CD4-positive, alpha-beta T cell (primary cell): Measurements from ENCODE around the gene ZNF423. TPM values are rescaled to one million over a fixed set of nuclear protein-coding genes. Genes with fewer than 3 reads are reported as not detected.
A peak's percentile ranks its signal among the peaks of the same experiment; 100 is the strongest.

Source experiments
- ATAC-seq: fragments of 200-7000 bp; cut with Tn5 transposase; one replicate; pipeline ENCODE4 v1.10.0; 2022; ENCODE audit warnings: mild to moderate bottlenecking; ENCODE audit not compliant: poor library complexity
- CTCF ChIA-PET: fragments of 350-600 bp; sonication (Branson Sonifier 250); formaldehyde crosslinking; loops from one replicate; lab custom pipeline; 2021; ENCODE audit warnings: antibody characterized with exemption, inconsistent platforms; lab: Charles Lee
- POLR2A ChIA-PET: fragments of 350-600 bp; sonication (Branson Sonifier 250); formaldehyde crosslinking; loops from one replicate; lab custom pipeline; 2021; ENCODE audit warnings: antibody characterized with exemption, inconsistent platforms; lab: Charles Lee
- DNase-seq, 14 experiments: peaks; one replicate each; pipeline ENCODE4 v3.0.0-alpha.2; 2013 to 2020; ENCODE audit warnings: mixed read lengths in 2 of 14
- H3K27ac ChIP-seq, 2 donors: one replicate each; pipeline versions ENCODE4 v1.5.1 to v1.7.0; 2013; ENCODE audit warnings: low read length in 2 of 2, low read depth in 1 of 2, mild to moderate bottlenecking in 1 of 2
- H3K27me3 ChIP-seq, 2 experiments: 1 replicate in 1 of 2; 2 replicates in 1 of 2; pipeline versions ENCODE4 v1.6.1 to v1.7.0; 2013; ENCODE audit warnings: low read length in 2 of 2, control low read depth in 1 of 2, mild to moderate bottlenecking in 1 of 2, moderate library complexity in 1 of 2; ENCODE audit not compliant: insufficient read depth in 2 of 2, control insufficient read depth in 1 of 2
- H3K36me3 ChIP-seq: one replicate; pipeline ENCODE4 v1.6.1; 2013; ENCODE audit warnings: low read length, control low read depth; ENCODE audit not compliant: insufficient read depth
- H3K4me1 ChIP-seq: one replicate; pipeline ENCODE4 v1.6.1; 2013; ENCODE audit warnings: low read length, control low read depth; ENCODE audit not compliant: insufficient read depth
- H3K4me3 ChIP-seq: one replicate; pipeline ENCODE4 v1.5.1; 2013; ENCODE audit warnings: mild to moderate bottlenecking, low read length, moderate library complexity
- H3K9me3 ChIP-seq, 2 experiments: 1 replicate in 1 of 2; 2 replicates in 1 of 2; pipeline versions ENCODE4 v1.6.1 to v1.7.0; 2013; ENCODE audit warnings: low read length in 2 of 2, mild to moderate bottlenecking in 2 of 2, control low read depth in 1 of 2, moderate library complexity in 1 of 2; ENCODE audit not compliant: control insufficient read depth in 1 of 2, insufficient read depth in 1 of 2
- H3K27ac Mint-ChIP-seq: one replicate; pipeline ENCODE4 v1.8.0; 2020; ENCODE audit warnings: mixed read lengths
- H3K27me3 Mint-ChIP-seq: one replicate; pipeline ENCODE4 v1.8.0; 2021; ENCODE audit warnings: mixed read lengths
- H3K36me3 Mint-ChIP-seq: one replicate; pipeline ENCODE4 v1.8.0; 2021; ENCODE audit warnings: low read depth, mixed read lengths
- H3K4me1 Mint-ChIP-seq: one replicate; pipeline ENCODE4 v1.8.0; 2021; ENCODE audit warnings: low read depth, mixed read lengths
- H3K4me3 Mint-ChIP-seq: one replicate; pipeline ENCODE4 v1.8.0; 2020; ENCODE audit warnings: mild to moderate bottlenecking, mixed read lengths
- H3K9me3 Mint-ChIP-seq: one replicate; pipeline ENCODE4 v1.8.0; 2020; ENCODE audit warnings: mixed read lengths
- CTCF ChIP-seq: fragments of 200-600 bp; IDR thresholded peaks from one replicate; pipeline ENCODE4 v1.8.0; 2022; ENCODE audit warnings: antibody characterized with exemption, mild to moderate bottlenecking
- intact Hi-C, 2 experiments: fragments of 100-400 bp; cut with DNase I in 1 of 2; cut with micrococcal nuclease in 1 of 2; formaldehyde crosslinking; loops; one replicate each; pipeline versions ENCODE4 v1.15.1 to v1.9.0; 2023 to 2025; cut with DNase I, micrococcal nuclease
- total RNA-seq, 174 experiments: library from RNA in 2 of 174; stranded (reverse) in 2 of 174; gene quantifications; one replicate each; pipeline ENCODE4 v1.2.3 and lab custom pipeline; 2021 to 2026

ZNF423 gene
- total RNA-seq, 2 experiments from 2014 or later, result not detected

DNA sequence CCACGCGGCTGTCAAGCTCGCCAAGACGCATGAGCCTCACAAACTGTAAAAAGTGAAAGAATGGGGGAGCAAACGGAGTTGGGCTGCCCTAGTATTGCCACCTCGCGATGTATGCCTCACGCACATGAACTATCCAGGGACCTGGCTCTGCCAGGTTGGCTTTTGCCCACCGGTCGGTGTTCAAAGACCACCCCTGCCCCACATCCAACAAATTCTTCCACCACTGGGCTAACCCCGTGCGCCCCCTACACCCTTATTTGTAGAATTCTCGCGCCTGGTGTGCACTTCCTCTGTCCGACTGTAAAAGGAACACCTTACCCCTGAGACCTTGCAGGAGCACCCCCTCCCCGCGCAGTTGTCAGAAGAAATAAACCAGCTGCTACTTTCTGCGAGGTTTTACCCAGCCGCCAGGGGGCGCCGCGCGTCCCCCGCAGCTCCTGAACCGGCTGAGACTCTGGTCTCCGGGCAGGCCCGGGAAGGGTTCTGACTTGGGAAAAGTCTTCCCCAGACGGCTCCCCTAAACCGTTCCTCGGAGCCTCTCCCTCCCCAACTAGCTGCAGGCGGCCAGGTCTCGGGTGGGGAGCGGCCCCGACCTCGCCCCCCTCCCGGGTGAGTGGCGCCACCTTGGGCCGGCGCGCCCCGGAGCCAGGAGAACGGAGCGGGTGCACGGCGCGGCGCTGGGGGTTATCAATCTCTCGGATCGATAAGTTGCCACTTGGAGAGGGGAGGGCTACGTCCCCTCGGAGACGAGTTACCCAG, 1.7 kb upstream of the ZNF423 start:
- Mint-ChIP-seq H3K9me3 (no peaks in the 10 kb centered on the region), H3K36me3 (no peaks in the 10 kb centered on the region), H3K27me3 (peaks cover 37% of the 10 kb centered on the region), H3K27ac (no peak overlapping the region), H3K4me1 (peaks cover 13% of the 10 kb centered on the region), H3K4me3 (peak overlapping the region; percentile 91)
- peak in 12 of 14 experiments; percentile 4 to 73 (median 32) for DNase-seq
- ChIA-PET CTCF (interaction anchor here (0.6 kb wide), 2 partner anchors 68 to 731 kb away, joined by 3 read pairs; no protein-coding TSS in a partner anchor), POLR2A (no interaction called here)
- Histone ChIP-seq H3K4me1 (peaks cover 38% of the 10 kb centered on the region), H3K9me3 (peaks cover 0 to 18% of the 10 kb centered on the region in 2 experiments), H3K27me3 (peaks cover 33 to 39% of the 10 kb centered on the region in 2 experiments), H3K27ac (no peak overlapping the region), H3K36me3 (no peaks in the 10 kb centered on the region), H3K4me3 (peak overlapping the region; percentile 19)
- TF ChIP-seq CTCF, result peak; percentile 64
- intact Hi-C loops, result loop anchor here in 1 of 2 experiments (10.0 kb wide), 4 partner anchors 207 to 1613 kb away; partner anchors contain the start of genes ABCC11, HEATR3 and LONP2
- peak; percentile 45 for ATAC-seq

GRCh38 chr16:49856672-49857330, 889 bp upstream of the ZNF423 start:
- no peak overlapping the region for H3K27ac ChIP-seq
- Mint-ChIP-seq H3K36me3 (no peaks in the 10 kb centered on the region), H3K9me3 (no peaks in the 10 kb centered on the region), H3K27me3 (peaks cover 45% of the 10 kb centered on the region), H3K27ac (no peak overlapping the region), H3K4me3 (peak overlapping the region; percentile 81), H3K4me1 (peaks cover 13% of the 10 kb centered on the region)
- peaks cover 34 to 46% of the 10 kb centered on the region in 2 experiments for H3K27me3 ChIP-seq
- intact Hi-C loops, result loop anchor here in 1 of 2 experiments (10.0 kb wide), 4 partner anchors 208 to 1612 kb away; partner anchors contain the start of genes ABCC11, HEATR3 and LONP2
- H3K36me3 ChIP-seq, result no peaks in the 10 kb centered on the region
- H3K4me1 ChIP-seq, result peaks cover 38% of the 10 kb centered on the region
- H3K9me3 ChIP-seq, result peaks cover 0 to 18% of the 10 kb centered on the region in 2 experiments
- peak overlapping the region; percentile 34 for H3K4me3 ChIP-seq
- CTCF ChIA-PET, result interaction anchor here (0.6 kb wide), 2 partner anchors 69 to 731 kb away, joined by 3 read pairs; no protein-coding TSS in a partner anchor
- DNase-seq (peak in 3 of 14 experiments; percentile 5 to 30 (median 29)), ATAC-seq (peak; percentile 11)
- no peak for TF ChIP-seq CTCF
- POLR2A ChIA-PET, result no interaction called here

DNA sequence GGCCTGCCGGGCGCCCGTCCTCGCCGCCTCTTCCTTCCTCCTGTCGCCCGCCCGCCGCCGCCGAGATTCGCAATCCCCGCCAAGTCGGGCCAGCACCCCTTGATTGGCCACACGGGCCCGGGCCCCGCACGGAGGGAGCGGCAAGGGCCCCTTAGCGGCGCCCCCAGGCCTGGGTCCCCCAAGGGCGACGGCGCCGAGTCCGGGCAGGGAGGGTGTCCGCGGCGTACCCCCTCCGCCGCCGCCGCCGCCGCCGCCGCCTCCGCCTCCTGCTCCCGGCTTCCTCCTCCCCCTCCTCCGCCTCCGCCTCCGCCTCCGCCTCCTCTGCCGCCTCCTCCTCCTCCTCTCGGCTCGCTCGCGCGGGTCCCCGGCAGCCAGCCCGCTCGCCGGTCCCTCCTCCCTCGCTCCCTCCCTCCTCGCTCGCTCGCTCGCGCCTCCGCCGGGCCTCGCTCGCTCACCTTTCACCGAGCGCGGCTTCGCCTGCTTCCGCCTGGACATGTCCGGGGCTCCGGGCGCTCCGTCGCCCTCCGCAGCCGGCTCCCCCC, 561 bp downstream of the ZNF423 start:
- ChIA-PET POLR2A (no interaction called here), CTCF (no interaction called here)
- peak overlapping the region; percentile 24 for H3K4me3 ChIP-seq

More for the DNA sequence above, 561 bp downstream of the ZNF423 start:
- Mint-ChIP-seq H3K27me3 (peaks cover 53% of the 10 kb centered on the region), H3K36me3 (no peaks in the 10 kb centered on the region), H3K4me3 (peak overlapping the region; percentile 30), H3K4me1 (peaks cover 13% of the 10 kb centered on the region), H3K9me3 (no peaks in the 10 kb centered on the region), H3K27ac (no peak overlapping the region)
- Histone ChIP-seq H3K4me1 (peaks cover 38% of the 10 kb centered on the region), H3K27ac (no peak overlapping the region), H3K9me3 (peaks cover 0 to 13% of the 10 kb centered on the region in 2 experiments), H3K27me3 (peaks cover 38 to 56% of the 10 kb centered on the region in 2 experiments), H3K36me3 (no peaks in the 10 kb centered on the region)
- ATAC-seq (peak; percentile 62), DNase-seq (peak; percentile 38 to 78 (median 61))
- intact Hi-C loops, result loop anchor here in 1 of 2 experiments (10.0 kb wide), 4 partner anchors 209 to 1611 kb away; partner anchors contain the start of genes ABCC11, HEATR3 and LONP2
- TF ChIP-seq CTCF, result no peak
